ENCODE data around the gene CFAP54.

Gene CFAP54

DNA sequence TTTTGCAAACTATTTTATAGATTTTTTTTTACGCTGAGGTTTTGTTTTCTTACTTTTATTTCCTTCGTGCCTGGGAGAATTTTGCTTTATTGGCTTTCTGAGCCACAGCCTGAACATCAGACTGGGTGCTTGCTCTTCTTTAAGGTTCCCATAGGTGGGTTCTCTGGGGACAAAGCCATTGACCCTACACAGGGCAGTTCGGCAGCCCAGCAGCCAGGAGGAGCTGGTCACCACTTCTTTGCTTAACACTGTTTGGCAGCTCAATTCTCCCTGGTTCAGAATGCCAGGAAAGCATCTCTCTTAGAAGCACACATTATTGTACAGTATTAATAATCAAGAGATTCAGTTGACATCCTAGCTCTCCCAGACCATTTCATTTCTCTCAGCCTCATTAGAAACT is 276.9 kb downstream of the CFAP54 start:
- TF ChIP-seq, protein P1, sequence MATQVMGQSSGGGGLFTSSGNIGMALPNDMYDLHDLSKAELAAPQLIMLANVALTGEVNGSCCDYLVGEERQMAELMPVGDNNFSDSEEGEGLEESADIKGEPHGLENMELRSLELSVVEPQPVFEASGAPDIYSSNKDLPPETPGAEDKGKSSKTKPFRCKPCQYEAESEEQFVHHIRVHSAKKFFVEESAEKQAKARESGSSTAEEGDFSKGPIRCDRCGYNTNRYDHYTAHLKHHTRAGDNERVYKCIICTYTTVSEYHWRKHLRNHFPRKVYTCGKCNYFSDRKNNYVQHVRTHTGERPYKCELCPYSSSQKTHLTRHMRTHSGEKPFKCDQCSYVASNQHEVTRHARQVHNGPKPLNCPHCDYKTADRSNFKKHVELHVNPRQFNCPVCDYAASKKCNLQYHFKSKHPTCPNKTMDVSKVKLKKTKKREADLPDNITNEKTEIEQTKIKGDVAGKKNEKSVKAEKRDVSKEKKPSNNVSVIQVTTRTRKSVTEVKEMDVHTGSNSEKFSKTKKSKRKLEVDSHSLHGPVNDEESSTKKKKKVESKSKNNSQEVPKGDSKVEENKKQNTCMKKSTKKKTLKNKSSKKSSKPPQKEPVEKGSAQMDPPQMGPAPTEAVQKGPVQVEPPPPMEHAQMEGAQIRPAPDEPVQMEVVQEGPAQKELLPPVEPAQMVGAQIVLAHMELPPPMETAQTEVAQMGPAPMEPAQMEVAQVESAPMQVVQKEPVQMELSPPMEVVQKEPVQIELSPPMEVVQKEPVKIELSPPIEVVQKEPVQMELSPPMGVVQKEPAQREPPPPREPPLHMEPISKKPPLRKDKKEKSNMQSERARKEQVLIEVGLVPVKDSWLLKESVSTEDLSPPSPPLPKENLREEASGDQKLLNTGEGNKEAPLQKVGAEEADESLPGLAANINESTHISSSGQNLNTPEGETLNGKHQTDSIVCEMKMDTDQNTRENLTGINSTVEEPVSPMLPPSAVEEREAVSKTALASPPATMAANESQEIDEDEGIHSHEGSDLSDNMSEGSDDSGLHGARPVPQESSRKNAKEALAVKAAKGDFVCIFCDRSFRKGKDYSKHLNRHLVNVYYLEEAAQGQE (IDR thresholded peaks at IDR 0.05; ENCODE audit: insufficient read depth in 1 of 2, low read depth in 2 of 2, low read length in 2 of 2) = no peak
- TF ChIP-seq TAF1 (IDR thresholded peaks at IDR 0.05; ENCODE audit: borderline replicate concordance, insufficient read depth, low read length) (no peak), POLR2AphosphoS5 (IDR thresholded peaks at IDR 0.05; ENCODE audit: low read depth, low read length) (no peak), SIN3A (IDR thresholded peaks at IDR 0.05; ENCODE audit: borderline replicate concordance, insufficient read depth, low read length) (no peak), FOXP2 (optimal IDR thresholded peaks at IDR 0.05; ENCODE audit: borderline replicate concordance, extremely low read depth, extremely low read length, insufficient read depth) (no peak)

GRCh38 chr12:96769400-96769799 is 280.0 kb downstream of the CFAP54 start:
- TF ChIP-seq, protein P1 (IDR thresholded peaks at IDR 0.05; ENCODE audit: insufficient read depth in 1 of 2, low read depth in 2 of 2, low read length in 2 of 2) = no peak
- TF ChIP-seq FOXP2 (optimal IDR thresholded peaks at IDR 0.05; ENCODE audit: borderline replicate concordance, extremely low read depth, extremely low read length, insufficient read depth) (no peak), TAF1 (IDR thresholded peaks at IDR 0.05; ENCODE audit: borderline replicate concordance, insufficient read depth, low read length) (no peak), SIN3A (IDR thresholded peaks at IDR 0.05; ENCODE audit: borderline replicate concordance, insufficient read depth, low read length) (no peak), POLR2AphosphoS5 (IDR thresholded peaks at IDR 0.05; ENCODE audit: low read depth, low read length) (no peak)

DNA sequence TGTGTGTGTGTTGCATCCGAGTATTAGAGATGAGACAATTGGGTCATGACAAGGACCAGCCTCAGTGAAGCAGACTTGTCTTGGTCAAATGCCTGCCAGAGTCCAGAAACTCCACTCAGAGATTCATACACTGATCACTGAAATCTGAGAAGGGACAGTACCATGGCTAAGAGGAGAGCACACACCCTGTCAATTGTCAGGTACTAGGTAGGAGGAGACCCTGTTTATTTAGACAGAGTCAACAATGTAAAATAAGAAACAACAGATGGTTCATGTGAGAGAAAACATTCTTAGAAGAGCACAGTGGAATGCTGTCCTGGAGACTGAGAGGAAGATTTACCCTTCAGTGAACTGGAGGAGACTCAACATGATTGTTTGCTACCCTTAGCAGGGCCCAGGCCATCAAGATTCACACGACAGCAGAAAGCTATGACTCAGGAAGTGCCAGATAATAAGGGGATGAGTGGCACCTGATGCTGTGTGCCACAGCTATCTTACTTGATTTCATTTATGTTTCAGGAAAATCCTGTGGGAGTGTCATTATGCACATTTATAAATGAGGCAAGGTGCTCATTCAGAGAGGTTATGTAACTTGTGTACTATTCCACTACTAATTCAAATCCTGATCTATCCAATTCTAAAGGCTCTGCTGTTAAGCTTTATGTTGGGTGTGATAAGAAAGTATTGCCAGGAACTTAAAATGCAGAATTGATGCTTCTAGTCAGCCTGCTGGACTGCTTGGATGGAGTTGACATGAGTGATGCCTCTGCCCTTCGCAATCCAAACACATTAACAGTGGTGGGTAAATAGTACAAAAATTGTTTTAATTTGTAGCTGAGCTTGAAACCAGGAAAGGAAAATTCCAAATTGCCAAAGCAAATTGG is 281.1 kb downstream of the CFAP54 start:
- TF ChIP-seq TAF1 (IDR thresholded peaks at IDR 0.05; ENCODE audit: borderline replicate concordance, insufficient read depth, low read length) (no peak), FOXP2 (optimal IDR thresholded peaks at IDR 0.05; ENCODE audit: borderline replicate concordance, extremely low read depth, extremely low read length, insufficient read depth) (no peak), SIN3A (IDR thresholded peaks at IDR 0.05; ENCODE audit: borderline replicate concordance, insufficient read depth, low read length) (no peak), POLR2AphosphoS5 (IDR thresholded peaks at IDR 0.05; ENCODE audit: low read depth, low read length) (no peak)
- TF ChIP-seq, protein P1 (IDR thresholded peaks at IDR 0.05; ENCODE audit: insufficient read depth in 1 of 2, low read depth in 2 of 2, low read length in 2 of 2) = no peak

DNA sequence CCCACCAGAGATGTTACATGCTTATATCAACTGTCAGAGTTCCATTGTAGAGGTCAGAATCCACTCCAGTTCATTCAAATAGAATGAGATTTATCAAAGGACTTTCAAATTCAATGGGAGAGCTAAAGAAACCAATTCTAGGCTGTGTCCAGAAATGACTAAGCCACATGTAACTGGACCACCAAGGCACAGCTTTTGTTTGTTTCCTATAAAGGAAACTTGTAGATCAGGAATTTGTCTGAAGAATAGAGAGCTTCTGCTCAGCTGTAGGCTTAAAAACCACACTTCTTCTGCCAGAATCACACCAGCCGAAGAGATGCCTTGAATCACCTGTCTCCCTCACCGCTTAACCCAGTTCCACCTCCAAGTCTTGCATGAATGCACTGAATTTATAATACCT is 283.7 kb downstream of the CFAP54 start:
- TF ChIP-seq, protein P1 (IDR thresholded peaks at IDR 0.05; ENCODE audit: insufficient read depth in 1 of 2, low read depth in 2 of 2, low read length in 2 of 2) = no peak
- no peak for TF ChIP-seq TAF1 (IDR thresholded peaks at IDR 0.05; ENCODE audit: borderline replicate concordance, insufficient read depth, low read length)
- TF ChIP-seq SIN3A (IDR thresholded peaks at IDR 0.05; ENCODE audit: borderline replicate concordance, insufficient read depth, low read length) = no peak
- TF ChIP-seq POLR2AphosphoS5 (IDR thresholded peaks at IDR 0.05; ENCODE audit: low read depth, low read length) = no peak
- no peak for TF ChIP-seq FOXP2 (optimal IDR thresholded peaks at IDR 0.05; ENCODE audit: borderline replicate concordance, extremely low read depth, extremely low read length, insufficient read depth)
